Stimulated activated naive CD8-positive, alpha-beta T cell treated with anti-CD3 and anti-CD28 coated beads, Interleukin-15, amount 100 ng/mL, for 72 hours (primary cell): ENCODE measurements around the gene SPATS2L.

ENCODE experiments used
- ATAC-seq: fragments of 150-1000 bp; cut with Tn5 transposase; 2 replicates; pipeline ENCODE4 v1.10.0; 2021; ENCODE audit warnings: mild to moderate bottlenecking, moderate library complexity
- DNase-seq, 2 donors: peaks; one replicate each; pipeline ENCODE4 v3.0.0; 2021 to 2022
- H3K27ac Mint-ChIP-seq, 2 donors: one replicate each; pipeline ENCODE4 v1.8.0; 2022; ENCODE audit warnings: mild to moderate bottlenecking in 2 of 2, mixed read lengths in 2 of 2, moderate library complexity in 2 of 2
- H3K27me3 Mint-ChIP-seq: one replicate; pipeline ENCODE4 v1.8.0; 2022; ENCODE audit warnings: mixed read lengths
- H3K4me1 Mint-ChIP-seq: one replicate; pipeline ENCODE4 v1.8.0; 2022; ENCODE audit warnings: mild to moderate bottlenecking, mixed read lengths
- H3K4me3 Mint-ChIP-seq, 2 donors: one replicate each; pipeline ENCODE4 v1.8.0; 2022; ENCODE audit warnings: mild to moderate bottlenecking in 2 of 2, mixed read lengths in 2 of 2, moderate library complexity in 1 of 2
- H3K9me3 Mint-ChIP-seq, 2 donors: one replicate each; pipeline ENCODE4 v1.8.0; 2022; ENCODE audit warnings: mixed read lengths in 2 of 2

The SPATS2L gene

DNA sequence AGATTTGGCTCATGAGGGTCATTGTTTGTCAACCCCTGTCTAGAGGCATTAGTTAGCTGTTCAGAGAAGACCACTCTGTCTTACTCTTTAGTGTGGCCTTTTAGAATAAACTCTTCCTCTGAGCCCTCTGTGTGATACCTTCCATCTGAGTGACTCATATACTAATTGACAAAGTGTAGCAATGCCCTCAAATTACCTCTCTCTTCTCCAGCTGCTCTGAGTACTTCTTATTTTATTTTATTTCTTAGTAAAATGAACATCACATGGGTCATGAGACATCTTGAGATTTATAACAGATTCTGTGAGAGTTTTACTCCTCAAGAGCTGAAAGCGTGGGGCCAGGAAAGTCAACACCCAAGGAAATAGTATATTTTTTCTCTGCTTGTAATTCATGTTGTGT lies 136.0 kb downstream of the SPATS2L start:
- no peaks in the 10 kb centered on the region for H3K27me3 Mint-ChIP-seq
- no peak for ATAC-seq
- H3K4me1 Mint-ChIP-seq: peaks cover 14% of the 10 kb centered on the region
- no peak for DNase-seq
- no peak overlapping the region for H3K27ac Mint-ChIP-seq
- no peak overlapping the region for H3K4me3 Mint-ChIP-seq
- peaks cover 0 to 2% of the 10 kb centered on the region in 2 donors for H3K9me3 Mint-ChIP-seq

- ATAC-seq: no peak
- H3K4me1 Mint-ChIP-seq: peaks cover 16% of the 10 kb centered on the region
Observed at GRCh38 chr2:200443376-200443775, 136.9 kb downstream of the SPATS2L start.

GRCh38 chr2:200443916-200444315 lies 137.4 kb downstream of the SPATS2L start:
- ATAC-seq (no peak), DNase-seq (no peak)
- H3K27me3 Mint-ChIP-seq: no peaks in the 10 kb centered on the region
- no peaks in the 10 kb centered on the region for H3K9me3 Mint-ChIP-seq
- no peak overlapping the region for H3K27ac Mint-ChIP-seq
- no peak overlapping the region for H3K4me3 Mint-ChIP-seq
- H3K4me1 Mint-ChIP-seq: peaks cover 22% of the 10 kb centered on the region

More at GRCh38 chr2:200443376-200443775, 136.9 kb downstream of the SPATS2L start:
- H3K27me3 Mint-ChIP-seq: no peaks in the 10 kb centered on the region
- H3K27ac Mint-ChIP-seq: no peak overlapping the region
- H3K9me3 Mint-ChIP-seq: no peaks in the 10 kb centered on the region
- DNase-seq: no peak
- no peak overlapping the region for H3K4me3 Mint-ChIP-seq

- DNase-seq (no peak), ATAC-seq (no peak)
- H3K9me3 Mint-ChIP-seq: no peaks in the 10 kb centered on the region
- H3K27ac Mint-ChIP-seq: peak overlapping the region in 1 of 2 donors; percentile 36
- no peak overlapping the region for H3K4me3 Mint-ChIP-seq
- no peaks in the 10 kb centered on the region for H3K27me3 Mint-ChIP-seq
- peaks cover 23% of the 10 kb centered on the region for H3K4me1 Mint-ChIP-seq
Observed at GRCh38 chr2:200444530-200444929, 138.0 kb downstream of the SPATS2L start.

DNA sequence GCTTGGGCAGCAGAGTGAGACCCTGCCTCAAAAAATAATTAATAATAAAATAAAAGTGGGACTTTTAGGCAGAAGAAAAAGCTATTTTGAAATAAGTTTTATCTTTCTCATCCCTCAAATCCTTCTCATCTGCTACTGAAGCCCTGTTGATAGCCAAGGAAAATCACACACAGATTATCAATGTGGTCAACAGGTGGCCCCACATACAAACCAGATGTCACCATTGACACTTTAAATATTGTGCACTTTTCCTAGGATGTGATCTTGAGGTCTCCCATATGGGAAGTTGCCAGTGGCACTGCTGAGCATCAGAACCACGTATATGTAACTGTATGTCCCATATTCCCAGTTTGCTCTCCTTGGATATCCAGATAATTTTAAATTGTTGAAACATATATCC lies 138.8 kb downstream of the SPATS2L start:
- peaks cover 23% of the 10 kb centered on the region for H3K4me1 Mint-ChIP-seq
- H3K27ac Mint-ChIP-seq: no peak overlapping the region
- H3K4me3 Mint-ChIP-seq: no peak overlapping the region
- no peaks in the 10 kb centered on the region for H3K9me3 Mint-ChIP-seq
- no peaks in the 10 kb centered on the region for H3K27me3 Mint-ChIP-seq
- DNase-seq (no peak), ATAC-seq (no peak)

- no peaks in the 10 kb centered on the region for H3K9me3 Mint-ChIP-seq
- peak; percentile 49 for ATAC-seq
- H3K27me3 Mint-ChIP-seq: no peaks in the 10 kb centered on the region
Observed at GRCh38 chr2:200446612-200447011, 140.1 kb downstream of the SPATS2L start.

GRCh38 chr2:200447139-200447855 lies 140.8 kb downstream of the SPATS2L start:
- H3K4me3 Mint-ChIP-seq: peak overlapping the region in 1 of 2 donors; percentile 10
- no peak for ATAC-seq
- H3K4me1 Mint-ChIP-seq: peaks cover 23% of the 10 kb centered on the region

More at GRCh38 chr2:200446612-200447011, 140.1 kb downstream of the SPATS2L start:
- DNase-seq: no peak
- Mint-ChIP-seq H3K4me3 (peak overlapping the region in 1 of 2 donors; percentile 10), H3K4me1 (peaks cover 23% of the 10 kb centered on the region), H3K27ac (peak overlapping the region; percentile 32 to 54)

GRCh38 chr2:200448455-200448854 lies 142.0 kb downstream of the SPATS2L start:
- H3K27me3 Mint-ChIP-seq: no peaks in the 10 kb centered on the region
- no peak for ATAC-seq
- H3K4me3 Mint-ChIP-seq: no peak overlapping the region
- peak overlapping the region in 1 of 2 donors; percentile 5 for H3K27ac Mint-ChIP-seq
- no peak for DNase-seq
- H3K9me3 Mint-ChIP-seq: no peaks in the 10 kb centered on the region
- H3K4me1 Mint-ChIP-seq: peaks cover 23% of the 10 kb centered on the region

More at GRCh38 chr2:200447139-200447855, 140.8 kb downstream of the SPATS2L start:
- no peak for DNase-seq
- H3K9me3 Mint-ChIP-seq: no peaks in the 10 kb centered on the region
- no peaks in the 10 kb centered on the region for H3K27me3 Mint-ChIP-seq
- peak overlapping the region; percentile 32 to 54 for H3K27ac Mint-ChIP-seq

DNA sequence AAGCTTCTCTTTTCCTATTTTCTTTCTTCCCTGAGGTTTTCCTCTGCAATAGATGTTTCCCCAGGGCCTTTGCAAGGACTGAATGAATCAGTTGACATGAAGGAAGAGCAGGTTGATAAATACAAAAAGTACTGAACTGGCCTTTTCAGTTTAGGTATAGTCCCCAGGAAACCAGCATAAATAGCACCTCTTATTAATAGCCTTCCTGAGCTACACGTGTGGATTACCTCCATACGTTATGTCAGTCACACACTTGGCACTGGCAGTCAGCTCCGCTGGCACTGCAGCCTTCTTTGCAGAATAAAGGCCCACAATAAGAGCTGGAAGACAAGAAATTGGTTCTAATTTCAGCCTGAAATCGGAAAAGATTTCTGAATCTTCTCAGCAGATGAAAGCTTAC lies 142.7 kb downstream of the SPATS2L start:
- H3K9me3 Mint-ChIP-seq: no peaks in the 10 kb centered on the region
- H3K4me3 Mint-ChIP-seq: no peak overlapping the region
- H3K4me1 Mint-ChIP-seq: peaks cover 23% of the 10 kb centered on the region
- no peaks in the 10 kb centered on the region for H3K27me3 Mint-ChIP-seq
- DNase-seq (no peak), ATAC-seq (peak; percentile 36)
- no peak overlapping the region for H3K27ac Mint-ChIP-seq

- Mint-ChIP-seq H3K4me3 (no peak overlapping the region), H3K27ac (no peak overlapping the region), H3K4me1 (peaks cover 28% of the 10 kb centered on the region), H3K9me3 (no peaks in the 10 kb centered on the region), H3K27me3 (no peaks in the 10 kb centered on the region)
- ATAC-seq (no peak), DNase-seq (no peak)
Observed at GRCh38 chr2:200450288-200450687, 143.8 kb downstream of the SPATS2L start.

DNA sequence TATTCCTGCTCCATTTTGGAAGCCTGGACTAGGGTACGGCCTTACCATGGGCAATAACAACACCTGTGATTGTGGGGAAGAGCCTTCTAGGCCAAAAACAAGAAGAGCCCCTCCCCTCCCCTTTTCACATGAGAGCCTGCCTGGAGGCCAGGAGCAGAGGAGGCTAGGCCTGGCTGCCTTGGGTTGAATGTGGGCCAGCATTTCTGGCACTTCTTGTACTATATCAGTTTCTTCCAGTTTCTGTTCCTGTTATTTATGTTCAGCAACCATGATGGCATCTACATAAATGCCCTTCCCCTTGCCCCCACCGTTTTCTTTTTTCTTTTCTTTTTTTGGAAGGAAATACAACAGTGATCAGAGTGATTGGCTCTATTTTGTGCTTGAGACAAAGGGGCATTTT lies 145.0 kb downstream of the SPATS2L start:
- ATAC-seq (no peak), DNase-seq (no peak)
- no peak overlapping the region for H3K27ac Mint-ChIP-seq
- no peak overlapping the region for H3K4me3 Mint-ChIP-seq
- no peaks in the 10 kb centered on the region for H3K27me3 Mint-ChIP-seq
- no peaks in the 10 kb centered on the region for H3K9me3 Mint-ChIP-seq
- H3K4me1 Mint-ChIP-seq: peaks cover 32% of the 10 kb centered on the region

DNA sequence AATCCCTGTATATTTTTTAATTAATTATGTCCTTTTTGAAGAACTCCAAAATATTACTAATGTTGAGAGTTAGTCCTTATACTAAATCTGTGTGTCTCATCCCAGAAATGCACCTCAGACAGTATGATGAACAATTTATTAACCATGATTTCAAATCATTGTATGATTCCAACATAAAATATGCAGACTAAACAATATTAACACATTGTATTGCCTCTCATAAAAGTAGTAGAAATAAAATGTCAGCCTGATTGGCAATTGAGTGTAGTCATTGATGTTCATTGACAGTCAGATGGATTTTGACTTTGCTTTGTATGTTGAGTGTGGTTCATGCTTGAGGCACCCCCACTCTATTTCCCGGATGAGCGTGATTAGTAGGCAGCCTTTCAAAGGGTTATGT lies 145.9 kb downstream of the SPATS2L start:
- H3K4me3 Mint-ChIP-seq: no peak overlapping the region
- no peak overlapping the region for H3K27ac Mint-ChIP-seq
- H3K4me1 Mint-ChIP-seq: peaks cover 24% of the 10 kb centered on the region
- no peak for ATAC-seq
- DNase-seq: no peak
- no peaks in the 10 kb centered on the region for H3K9me3 Mint-ChIP-seq
- H3K27me3 Mint-ChIP-seq: no peaks in the 10 kb centered on the region

- DNase-seq: no peak
- peaks cover 21% of the 10 kb centered on the region for H3K4me1 Mint-ChIP-seq
- H3K27ac Mint-ChIP-seq: no peak overlapping the region
- H3K4me3 Mint-ChIP-seq: no peak overlapping the region
- H3K27me3 Mint-ChIP-seq: no peaks in the 10 kb centered on the region
- no peaks in the 10 kb centered on the region for H3K9me3 Mint-ChIP-seq
- ATAC-seq: no peak
Observed at GRCh38 chr2:200453142-200453852, 146.8 kb downstream of the SPATS2L start.

DNA sequence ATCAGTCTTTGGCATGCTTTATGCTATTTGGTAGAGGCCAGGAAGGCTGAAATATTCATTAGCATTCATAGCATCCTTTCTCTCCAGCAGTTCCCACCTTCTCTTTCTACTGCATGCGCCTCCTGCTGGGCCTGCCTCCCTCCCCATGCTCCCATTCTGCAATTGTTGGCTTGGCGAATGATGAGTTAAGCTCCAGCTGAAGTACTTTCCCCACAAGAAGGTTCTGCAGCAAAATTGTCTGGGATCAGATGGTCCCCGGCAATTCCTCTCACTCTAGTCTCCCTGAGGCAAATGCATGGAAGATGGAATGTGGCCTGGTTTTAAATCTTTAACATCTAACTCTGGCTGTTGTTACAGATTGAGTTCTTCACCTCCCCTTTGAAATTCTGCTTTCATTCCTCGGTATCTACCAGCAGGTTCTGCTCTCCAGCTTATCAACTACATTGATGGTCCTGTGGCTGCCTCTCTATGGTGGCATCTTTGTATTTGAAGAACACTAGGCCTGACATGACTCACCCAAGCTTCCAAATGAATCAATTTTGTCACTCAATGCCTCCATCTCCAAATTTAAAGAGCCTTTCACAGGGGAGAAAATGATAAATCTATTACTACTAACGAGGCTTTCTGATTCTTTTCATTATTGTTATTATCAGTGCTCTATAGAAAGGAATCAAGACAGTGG lies 147.5 kb downstream of the SPATS2L start:
- Mint-ChIP-seq H3K27ac (no peak overlapping the region), H3K9me3 (no peaks in the 10 kb centered on the region), H3K4me1 (peaks cover 14% of the 10 kb centered on the region), H3K4me3 (no peak overlapping the region), H3K27me3 (no peaks in the 10 kb centered on the region)
- no peak for DNase-seq
- no peak for ATAC-seq

DNA sequence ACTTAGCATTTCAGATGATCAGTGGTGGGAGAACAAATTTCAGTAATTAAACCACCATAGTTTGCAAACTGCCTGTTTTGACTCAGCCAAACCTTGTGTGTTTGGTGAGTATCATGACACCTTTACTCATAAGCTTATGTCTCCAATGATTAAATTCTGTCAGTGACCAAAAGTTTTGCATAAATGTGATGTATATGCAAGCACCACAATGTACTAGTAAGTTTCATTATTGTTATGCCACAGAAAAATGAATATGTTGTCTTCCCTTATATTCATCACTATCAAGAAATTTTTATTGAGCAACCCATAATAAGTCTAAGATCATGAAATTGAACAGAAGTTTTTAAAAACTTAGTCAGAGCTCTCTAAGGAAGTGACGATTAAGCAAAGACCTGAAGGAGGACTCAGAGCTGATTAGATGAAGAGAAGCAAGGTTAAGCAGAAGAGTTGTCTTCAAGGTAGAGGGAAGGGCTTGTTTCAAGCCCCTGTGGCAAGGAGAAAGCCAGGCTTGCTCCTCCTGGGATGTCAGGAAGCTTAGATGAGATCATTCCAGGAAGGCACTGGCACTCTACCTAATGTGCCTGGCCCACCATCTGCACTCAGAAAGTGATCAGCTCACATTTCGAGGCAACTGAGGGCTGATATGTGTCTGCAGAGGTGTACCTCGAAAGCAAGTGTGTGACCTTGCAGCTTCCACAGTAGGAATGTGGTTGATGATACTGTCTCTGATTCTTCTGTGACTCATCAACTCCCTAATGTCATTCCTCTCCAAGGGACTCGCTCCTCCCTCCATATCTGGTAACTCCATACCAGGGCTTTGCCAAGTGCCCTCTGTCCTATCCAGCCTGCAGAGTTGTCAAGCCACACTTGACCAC lies 148.7 kb downstream of the SPATS2L start:
- Mint-ChIP-seq H3K4me3 (no peak overlapping the region), H3K9me3 (no peaks in the 10 kb centered on the region), H3K27ac (no peak overlapping the region), H3K4me1 (peaks cover 13% of the 10 kb centered on the region), H3K27me3 (no peaks in the 10 kb centered on the region)
- peak; percentile 94 for ATAC-seq
- no peak for DNase-seq
